Right lobe of liver (tissue), 4 donors: ENCODE measurements around the gene SLC45A1.

Experiments used
- POLR2A ChIP-seq: fragments of 450-650 bp; IDR thresholded peaks from one replicate; pipeline ENCODE4 v1.6.1; 2017; ENCODE audit warnings: antibody characterized with exemption, mild to moderate bottlenecking
- TF ChIP-seq, protein P1 (sequence below), 4 donors: fragments of 200-600 bp in 3 of 4; fragments of 450-650 bp in 1 of 4; IDR thresholded peaks; one replicate each; pipeline versions ENCODE4 v1.5.1 to v1.8.0; 2016 to 2022; ENCODE audit warnings: antibody characterized with exemption in 4 of 4, mild to moderate bottlenecking in 2 of 4
- donor health status: DM: no; HTN: no; CAD: no.
- donor health status: DM: no; HTN: no; CAD: no.
- donor health status: DM: no; HTN: yes; CAD: no.

DNA sequence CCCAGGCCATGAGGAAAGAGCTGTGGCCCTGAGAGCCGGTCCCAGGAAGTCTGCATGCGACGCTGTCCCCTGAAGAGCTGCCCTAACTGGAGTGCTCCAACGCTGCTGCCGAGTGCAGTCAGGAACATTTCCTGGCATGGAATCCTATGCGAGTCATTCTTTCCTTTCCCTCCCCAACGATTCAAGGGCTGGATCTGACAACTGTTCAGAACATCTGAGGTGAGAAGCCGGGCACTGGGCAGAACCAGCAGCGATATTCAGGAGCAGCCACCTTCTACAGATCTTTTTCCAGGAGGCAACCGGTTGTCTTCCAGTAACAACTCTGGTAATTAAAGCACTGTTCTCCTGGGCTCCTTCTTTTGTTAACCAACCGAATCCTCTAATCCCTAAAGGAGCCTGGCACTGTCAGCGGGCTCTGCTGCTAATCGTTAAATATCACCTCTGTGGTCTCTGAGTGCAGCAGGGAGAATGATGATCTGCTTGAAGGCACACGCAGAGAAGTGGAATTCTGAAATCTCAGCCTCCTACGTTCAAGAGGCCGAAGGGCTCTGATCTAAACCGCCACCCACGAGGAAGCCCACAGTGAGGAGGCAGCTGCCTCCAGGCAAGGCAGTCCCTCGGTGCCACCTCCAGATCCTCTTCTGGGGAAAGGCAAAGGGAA is 55.8 kb downstream of the SLC45A1 start:
- TF ChIP-seq, protein P1, sequence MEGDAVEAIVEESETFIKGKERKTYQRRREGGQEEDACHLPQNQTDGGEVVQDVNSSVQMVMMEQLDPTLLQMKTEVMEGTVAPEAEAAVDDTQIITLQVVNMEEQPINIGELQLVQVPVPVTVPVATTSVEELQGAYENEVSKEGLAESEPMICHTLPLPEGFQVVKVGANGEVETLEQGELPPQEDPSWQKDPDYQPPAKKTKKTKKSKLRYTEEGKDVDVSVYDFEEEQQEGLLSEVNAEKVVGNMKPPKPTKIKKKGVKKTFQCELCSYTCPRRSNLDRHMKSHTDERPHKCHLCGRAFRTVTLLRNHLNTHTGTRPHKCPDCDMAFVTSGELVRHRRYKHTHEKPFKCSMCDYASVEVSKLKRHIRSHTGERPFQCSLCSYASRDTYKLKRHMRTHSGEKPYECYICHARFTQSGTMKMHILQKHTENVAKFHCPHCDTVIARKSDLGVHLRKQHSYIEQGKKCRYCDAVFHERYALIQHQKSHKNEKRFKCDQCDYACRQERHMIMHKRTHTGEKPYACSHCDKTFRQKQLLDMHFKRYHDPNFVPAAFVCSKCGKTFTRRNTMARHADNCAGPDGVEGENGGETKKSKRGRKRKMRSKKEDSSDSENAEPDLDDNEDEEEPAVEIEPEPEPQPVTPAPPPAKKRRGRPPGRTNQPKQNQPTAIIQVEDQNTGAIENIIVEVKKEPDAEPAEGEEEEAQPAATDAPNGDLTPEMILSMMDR (IDR thresholded peaks at IDR 0.05), result no peak
- peak; percentile 52 for TF ChIP-seq POLR2A
